GM10847 (cell line): ENCODE measurements around the gene PLPPR5.

Source experiments
- POLR2A ChIP-seq: IDR thresholded peaks from 2 replicates; pipeline ENCODE4 v1.6.1; 2011; ENCODE audit not compliant: insufficient read length; ENCODE audit errors: extremely low read depth

Gene PLPPR5, protein sequence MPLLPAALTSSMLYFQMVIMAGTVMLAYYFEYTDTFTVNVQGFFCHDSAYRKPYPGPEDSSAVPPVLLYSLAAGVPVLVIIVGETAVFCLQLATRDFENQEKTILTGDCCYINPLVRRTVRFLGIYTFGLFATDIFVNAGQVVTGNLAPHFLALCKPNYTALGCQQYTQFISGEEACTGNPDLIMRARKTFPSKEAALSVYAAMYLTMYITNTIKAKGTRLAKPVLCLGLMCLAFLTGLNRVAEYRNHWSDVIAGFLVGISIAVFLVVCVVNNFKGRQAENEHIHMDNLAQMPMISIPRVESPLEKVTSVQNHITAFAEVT

DNA sequence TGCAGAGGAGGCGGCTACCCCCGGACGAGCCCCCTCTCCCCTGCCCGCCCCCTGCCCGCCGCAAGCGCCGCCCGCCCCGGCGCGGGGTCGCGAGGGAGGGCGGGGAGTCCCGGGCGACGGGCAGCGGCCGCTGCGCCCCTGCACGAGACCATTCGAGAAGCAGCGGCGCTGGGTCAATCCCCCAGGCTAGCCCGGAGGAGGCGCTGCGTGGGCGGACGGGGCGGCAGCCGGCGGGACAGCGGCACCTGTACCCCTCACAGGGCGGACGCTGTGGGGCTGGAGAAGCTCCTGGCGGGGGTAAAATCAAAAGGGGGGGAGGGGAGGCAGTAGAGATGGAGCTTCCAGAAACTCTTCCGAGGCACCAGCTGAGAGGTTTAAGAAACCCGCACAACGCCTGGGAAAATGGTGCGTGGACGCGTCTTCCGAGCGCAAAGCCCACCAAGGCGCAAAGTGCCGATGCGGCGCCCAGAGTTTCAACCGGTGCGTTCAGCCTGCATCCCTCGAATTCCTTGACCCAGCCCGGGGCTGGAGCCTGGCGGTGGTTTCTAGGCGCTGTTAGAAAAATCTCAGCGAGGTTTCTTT is at the start of gene PLPPR5:
TSS of gene PLPPR5 (minus strand) at position 1 of the 582 bp plus-strand sequence. CDS start 190 bp downstream, outside the sequence.
- no peak for TF ChIP-seq POLR2A

DNA sequence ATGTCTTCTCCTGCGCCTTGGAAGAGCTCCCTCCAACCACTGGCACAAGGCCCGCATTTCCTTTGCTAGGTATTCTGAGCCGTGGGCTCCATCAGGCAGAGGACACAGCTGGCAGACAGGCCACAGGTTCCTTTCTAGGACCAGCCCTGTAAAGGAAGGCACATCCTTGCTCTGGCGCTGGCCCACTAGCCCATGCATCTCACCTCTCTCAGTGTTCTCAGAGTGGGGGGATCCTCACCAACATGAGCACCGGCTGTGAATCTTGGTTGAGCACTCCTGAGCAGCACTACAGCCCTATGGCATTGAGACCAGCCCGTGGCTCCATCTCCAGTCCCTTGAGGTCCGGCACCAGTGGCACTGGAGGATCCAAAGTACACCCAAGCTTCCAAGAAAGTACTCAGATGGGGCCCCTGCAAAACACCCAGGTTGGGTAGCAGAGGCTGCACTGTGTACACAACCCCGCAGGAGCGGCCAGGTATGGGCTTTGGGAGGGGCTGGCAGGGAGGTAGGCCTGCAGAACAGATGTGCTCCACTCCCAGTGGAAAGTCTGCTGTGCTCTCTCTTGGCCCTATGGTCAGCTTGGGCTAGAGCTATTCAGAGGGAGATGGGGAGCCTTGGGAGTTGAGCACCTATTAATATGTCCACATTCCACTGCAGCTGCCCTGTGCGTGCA is 47.1 kb upstream of the PLPPR5 start:
- no peak for TF ChIP-seq POLR2A

DNA sequence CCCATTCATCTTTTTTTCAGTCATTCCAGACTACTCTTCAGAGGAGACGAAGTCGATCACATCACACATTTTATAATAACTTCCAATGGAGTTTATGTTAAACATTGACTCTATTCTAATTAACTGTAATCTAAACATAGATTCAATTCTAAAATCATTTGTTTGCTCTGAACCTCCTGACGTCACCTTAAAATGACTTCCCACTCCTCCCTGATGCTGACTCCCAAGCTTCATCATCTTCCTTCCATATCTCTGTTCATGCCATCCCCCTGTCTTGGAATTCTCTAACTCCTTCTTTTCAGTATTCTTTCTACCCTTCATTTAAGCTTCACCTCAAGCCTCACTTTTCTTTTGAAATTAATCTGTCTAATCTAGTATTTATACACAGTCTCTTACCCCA is 45.1 kb upstream of the PLPPR5 start:
- TF ChIP-seq POLR2A: no peak

DNA sequence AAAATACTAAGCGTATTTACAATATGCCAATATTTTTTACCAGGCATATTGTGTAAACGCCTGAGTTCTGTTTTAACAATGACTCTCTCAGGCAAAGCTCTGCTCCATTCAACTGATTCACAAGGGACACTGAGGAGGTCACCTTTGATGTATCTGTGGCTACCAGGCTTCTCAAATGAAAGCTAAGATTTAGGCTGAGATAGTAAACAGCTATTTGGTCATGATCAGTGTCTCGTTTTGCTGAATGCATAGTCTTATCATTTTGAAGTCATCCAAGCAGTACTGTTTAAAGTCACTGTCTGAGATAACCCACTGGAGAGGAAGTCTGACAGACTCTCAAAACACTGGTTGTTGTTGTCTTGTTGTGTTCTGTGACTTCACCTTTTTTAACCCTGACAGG is 13.7 kb upstream of the PLPPR5 start:
- TF ChIP-seq POLR2A: no peak

DNA sequence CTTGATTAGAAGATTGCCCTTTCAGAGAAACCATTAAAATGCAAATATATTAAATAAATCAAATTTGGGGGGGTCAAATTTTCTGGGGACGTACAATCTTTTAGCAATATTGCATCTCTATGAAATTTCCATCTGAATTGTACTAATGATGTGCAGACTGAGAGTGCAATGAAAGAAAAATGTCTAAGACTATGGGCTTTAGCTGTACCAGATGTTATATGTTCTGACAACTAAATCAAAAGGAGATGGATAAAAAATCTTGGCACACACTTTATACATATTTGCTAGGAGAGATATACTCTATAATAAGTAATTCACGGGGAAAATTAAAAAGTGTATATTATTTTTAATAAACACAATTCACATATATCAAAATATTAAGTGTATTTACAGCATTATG is 13.0 kb upstream of the PLPPR5 start:
- TF ChIP-seq POLR2A: no peak

DNA sequence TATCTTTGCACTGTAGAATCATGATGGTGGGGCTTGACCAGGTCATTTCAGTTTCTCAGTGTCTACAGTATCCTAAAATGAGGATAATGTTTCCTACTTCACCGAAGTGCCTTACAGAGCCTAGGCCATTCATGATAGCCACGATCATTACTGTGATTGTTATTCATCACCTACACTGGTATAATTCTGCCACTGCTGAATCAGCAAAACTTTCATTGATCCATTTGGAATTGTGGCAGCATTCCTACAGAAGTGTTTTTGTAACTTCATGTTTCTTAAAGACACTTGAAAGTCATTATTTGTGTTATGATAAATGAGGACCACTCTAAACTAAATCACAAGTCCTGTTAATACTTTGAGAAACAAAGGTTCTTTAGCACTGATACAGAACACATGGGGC is 6.0 kb upstream of the PLPPR5 start:
- TF ChIP-seq POLR2A: no peak

DNA sequence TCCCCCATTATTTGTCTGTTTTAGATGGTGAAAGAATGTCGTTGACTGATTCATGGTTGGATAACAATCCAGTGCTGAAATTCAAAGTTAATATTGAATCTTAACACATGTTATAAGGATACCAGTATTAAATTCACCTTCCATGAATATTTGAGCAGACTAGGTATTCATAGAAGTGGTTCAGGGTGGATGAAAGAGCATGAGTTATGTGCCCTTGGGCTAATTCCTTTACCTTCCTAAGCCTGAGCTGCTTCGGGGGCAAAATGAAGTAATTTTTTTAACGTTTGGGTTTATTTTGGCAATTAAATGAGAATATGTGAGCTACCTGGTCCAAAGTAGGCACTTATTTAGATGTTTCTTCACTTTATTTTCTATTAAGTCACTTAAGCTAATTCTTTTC is 2.7 kb upstream of the PLPPR5 start:
- no peak for TF ChIP-seq POLR2A

DNA sequence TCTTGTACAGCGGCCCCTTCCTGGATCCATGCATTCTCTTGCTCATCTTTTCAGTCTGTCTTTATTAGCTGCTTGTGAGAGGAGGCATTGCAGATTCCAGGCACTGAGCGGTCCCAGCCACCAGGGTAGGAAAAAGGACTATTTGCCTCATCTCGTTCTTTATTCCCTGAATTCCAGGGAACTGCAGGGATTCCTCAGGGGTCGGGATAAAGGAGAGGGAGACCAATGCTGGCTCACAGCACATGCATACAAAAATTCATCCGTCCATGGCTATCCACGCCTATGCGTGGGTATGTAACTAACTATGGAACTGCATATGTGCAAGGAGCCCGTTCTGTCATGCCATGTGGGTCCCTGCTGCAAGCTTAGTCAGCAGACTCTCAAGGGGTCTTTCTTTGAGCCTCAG is 879 bp upstream of the PLPPR5 start:
- no peak for TF ChIP-seq POLR2A

DNA sequence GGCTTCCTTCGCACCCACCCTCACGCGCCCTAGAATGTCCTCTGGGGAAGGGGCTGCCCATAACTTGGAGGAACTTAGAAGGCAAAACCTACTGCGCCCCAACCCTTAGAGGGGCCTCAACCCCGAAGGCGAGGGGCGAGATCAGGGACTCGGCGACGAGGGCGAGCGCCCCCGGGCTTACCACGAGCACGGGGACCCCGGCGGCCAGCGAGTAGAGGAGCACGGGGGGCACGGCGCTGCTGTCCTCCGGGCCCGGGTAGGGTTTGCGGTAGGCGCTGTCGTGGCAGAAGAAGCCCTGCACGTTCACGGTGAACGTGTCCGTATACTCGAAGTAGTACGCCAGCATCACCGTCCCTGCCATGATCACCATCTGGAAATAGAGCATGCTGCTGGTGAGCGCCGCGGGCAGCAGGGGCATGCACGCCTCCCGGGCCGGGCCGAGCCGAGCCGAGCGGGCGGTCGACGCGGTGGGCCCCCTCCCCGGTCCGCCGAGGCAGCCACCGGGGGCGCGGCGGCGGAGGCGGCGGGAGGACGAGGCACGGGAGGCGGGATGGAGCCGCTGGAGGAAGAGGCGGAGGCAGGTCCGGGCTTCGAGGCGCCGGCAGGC is 304 bp downstream of the PLPPR5 start:
- TF ChIP-seq POLR2A: no peak

DNA sequence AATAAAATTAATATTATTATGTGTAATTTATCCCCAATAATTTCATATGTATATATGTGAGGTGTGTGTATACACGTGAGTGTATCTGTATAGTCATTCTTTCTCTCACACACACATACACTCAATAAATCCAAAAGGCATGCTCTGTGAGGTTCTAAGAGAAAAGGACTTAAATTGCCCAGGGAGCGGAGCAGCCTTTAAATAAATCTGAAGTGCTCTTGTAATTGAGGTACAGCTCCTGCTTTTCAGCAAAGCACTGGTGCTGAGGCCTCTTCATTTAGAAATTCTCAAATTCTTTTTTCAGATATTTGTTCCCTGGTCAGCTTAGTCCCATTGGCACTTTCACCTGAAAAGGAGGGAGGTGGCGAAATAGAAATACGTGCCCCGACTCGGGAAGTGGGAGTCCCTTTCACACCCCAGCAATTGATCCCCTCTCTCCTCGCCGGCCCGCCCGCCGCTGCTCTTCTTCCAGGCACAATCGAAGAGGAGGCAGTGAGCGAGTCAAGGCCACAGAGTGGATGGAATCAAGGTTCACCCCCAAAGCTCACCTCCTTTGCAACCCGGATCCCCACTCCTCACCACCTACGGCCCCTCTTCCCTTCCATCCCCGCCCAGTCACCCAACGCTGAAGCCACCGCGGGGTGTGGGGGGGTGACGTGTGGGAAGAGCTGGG is 944 bp downstream of the PLPPR5 start:
- no peak for TF ChIP-seq POLR2A

DNA sequence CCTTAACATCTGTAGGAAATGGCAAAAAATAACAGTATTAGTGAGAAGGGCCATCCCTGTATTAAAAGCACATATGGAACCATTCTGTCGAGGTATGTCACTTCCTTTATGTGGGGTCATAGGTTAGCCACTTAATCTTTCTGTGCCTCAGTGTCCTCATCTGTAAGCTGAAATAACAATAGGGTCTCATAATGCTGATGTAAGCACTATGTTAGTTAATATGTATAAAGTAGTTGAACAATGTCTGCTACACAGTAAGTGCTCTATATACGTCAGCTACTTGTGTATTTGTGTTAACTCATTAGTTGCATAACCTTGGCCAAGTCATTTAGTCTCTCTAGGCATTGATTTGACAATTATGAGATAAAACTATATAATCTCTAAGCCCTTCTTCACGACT is 11.8 kb downstream of the PLPPR5 start:
- no peak for TF ChIP-seq POLR2A

DNA sequence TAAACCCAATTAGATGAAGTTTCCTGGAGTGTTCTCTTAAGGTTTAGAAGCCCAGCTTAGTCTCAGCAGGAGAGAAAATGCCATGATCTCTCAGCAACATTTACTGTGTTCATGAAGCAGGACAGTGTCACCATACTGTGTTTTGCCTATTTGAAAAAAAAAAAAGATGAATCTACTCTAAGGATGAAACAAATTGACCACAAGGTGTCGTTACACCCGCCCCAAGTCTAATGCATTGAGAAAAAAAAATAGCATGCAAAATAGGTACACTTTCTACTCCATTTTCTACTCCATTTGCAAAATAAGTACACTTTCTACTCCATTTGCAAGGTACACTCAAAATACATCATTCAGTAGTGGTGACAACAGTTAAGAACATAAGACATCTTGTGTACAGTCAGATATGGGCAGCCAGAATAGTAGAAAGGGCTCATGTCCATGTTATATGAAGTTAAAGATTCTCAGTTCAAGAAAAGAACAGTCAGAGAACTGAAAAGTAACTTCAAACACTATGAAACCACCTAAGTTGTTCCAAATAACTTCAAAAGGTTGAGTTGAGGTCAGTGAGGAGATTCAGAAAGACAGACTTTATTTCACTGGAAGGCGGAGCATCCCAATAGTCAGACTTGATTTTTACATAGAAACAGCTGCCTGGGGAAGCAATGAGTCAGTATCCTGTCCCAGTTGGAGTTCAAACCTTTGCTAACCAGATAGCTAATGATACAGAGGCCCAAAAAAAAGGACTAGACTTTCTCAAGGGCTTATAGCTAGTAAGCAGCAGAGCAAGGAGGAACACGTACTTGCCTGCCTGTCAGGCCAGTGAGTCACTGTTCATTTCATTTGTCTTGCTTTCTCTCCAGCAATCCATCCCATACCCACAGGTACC is 13.3 kb downstream of the PLPPR5 start:
- TF ChIP-seq POLR2A: no peak

DNA sequence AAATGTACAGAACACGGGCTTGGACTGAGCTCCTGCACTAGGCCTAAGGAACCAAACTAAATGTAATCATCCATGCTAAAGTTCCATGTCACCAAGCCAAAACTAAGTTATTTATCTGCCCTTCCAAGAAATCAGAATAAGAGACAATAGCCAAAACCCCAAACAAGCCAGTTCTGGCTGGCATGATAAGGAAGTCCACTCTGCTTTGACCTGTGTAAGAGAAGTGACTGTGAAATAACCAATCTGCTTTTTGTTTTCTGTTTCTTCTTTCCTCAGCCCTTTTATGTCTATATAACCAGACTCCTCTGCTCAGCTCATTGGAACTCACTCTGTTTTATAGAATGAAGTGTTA is 15.1 kb downstream of the PLPPR5 start:
- no peak for TF ChIP-seq POLR2A

DNA sequence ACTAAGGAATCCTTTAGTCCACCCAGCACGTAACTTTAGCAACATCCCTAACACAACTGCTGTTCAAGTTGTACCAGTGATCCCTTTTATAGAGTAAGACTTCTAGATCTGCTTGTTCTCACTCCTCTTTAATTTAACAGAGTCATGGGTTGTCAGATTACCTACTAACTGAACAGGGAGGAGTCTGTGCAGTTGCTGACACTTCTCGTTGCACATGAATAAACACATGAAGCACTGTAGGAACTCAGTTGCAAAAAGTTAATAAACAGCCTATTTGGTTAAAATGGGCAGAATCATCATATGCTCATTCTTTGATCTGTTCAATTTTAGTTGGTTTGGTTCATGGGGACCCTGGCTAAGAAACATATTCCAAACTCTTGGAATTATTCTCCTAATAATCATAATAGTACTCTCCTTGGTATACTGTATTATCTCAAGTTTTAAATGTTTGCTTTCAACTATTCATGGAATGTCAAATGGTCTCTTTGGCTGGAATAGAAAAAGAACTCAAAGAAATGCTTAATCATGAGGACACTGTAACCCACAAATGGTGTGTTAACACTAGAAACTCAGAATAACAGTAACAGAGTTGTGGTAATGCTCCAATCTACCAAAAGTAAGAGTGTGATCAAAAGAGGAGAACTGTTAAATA is 15.6 kb downstream of the PLPPR5 start:
- no peak for TF ChIP-seq POLR2A
